ENCODE measurements around the gene NDUFB7.

DNA sequence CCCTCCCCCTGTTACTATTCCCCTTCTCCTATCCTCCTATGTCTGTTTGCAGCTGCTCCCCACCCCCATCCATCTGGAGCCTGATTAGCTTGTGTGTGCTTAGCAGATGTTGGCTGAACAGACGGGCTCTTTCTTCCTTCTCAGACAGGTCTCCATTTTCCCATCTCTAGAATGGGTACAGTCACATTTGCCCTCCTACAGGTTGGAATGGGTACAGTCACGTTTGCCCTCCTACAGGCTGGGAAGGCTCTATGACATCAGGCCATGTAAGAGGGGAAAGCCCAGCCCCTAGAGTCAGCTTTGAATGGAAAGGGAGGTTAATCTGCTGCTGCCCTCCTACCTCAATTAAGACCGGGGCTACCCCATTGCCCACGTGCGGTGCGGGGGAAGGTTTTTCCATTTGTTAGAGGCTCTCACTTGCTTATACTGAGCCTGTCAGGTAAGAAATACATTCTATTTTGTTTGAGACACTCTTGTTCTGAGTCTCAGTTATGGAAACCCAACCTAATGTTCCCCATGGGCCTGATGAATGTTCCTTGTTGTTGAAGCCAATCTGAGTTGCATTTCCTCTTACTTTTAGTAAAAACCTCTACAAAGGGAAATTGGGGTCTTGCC lies 8.9 kb upstream of the NDUFB7 start:
- TF ChIP-seq, protein P1, sequence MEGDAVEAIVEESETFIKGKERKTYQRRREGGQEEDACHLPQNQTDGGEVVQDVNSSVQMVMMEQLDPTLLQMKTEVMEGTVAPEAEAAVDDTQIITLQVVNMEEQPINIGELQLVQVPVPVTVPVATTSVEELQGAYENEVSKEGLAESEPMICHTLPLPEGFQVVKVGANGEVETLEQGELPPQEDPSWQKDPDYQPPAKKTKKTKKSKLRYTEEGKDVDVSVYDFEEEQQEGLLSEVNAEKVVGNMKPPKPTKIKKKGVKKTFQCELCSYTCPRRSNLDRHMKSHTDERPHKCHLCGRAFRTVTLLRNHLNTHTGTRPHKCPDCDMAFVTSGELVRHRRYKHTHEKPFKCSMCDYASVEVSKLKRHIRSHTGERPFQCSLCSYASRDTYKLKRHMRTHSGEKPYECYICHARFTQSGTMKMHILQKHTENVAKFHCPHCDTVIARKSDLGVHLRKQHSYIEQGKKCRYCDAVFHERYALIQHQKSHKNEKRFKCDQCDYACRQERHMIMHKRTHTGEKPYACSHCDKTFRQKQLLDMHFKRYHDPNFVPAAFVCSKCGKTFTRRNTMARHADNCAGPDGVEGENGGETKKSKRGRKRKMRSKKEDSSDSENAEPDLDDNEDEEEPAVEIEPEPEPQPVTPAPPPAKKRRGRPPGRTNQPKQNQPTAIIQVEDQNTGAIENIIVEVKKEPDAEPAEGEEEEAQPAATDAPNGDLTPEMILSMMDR (IDR thresholded peaks at IDR 0.05) = no peak
- TF ChIP-seq POLR2A (IDR thresholded peaks at IDR 0.05) = no peak
